Esophagus squamous epithelium (tissue), 5 donors: ENCODE measurements around the gene CNPPD1. TPM values are rescaled to one million over a fixed set of nuclear protein-coding genes. Genes with fewer than 3 reads are reported as not detected.
A peak's percentile ranks its signal among the peaks of the same experiment; 100 is the strongest.

ENCODE experiments used
- DNase-seq: peaks from one replicate; lab custom pipeline; 2025; lab: John Stamatoyannopoulos, UW
- H3K27ac ChIP-seq, 4 donors: fragments of 200-600 bp; sonication (generic); one replicate each; pipeline ENCODE4 v1.5.1; 2016 to 2019; ENCODE audit warnings: mild to moderate bottlenecking in 1 of 4
- H3K27me3 ChIP-seq, 4 donors: fragments of 200-600 bp; sonication (generic); 1 replicate in 3 of 4; 2 replicates in 1 of 4; pipeline versions ENCODE4 v1.5.1 to v1.6.0; 2017 to 2021; ENCODE audit warnings: antibody characterized with exemption in 1 of 4
- H3K36me3 ChIP-seq, 3 donors: fragments of 200-600 bp; sonication (generic); one replicate each; pipeline ENCODE4 v1.5.1; 2016 to 2019
- H3K4me1 ChIP-seq, 3 donors: fragments of 200-600 bp; sonication (generic); one replicate each; pipeline ENCODE4 v1.5.1; 2017 to 2019
- H3K4me3 ChIP-seq, 4 donors: fragments of 200-600 bp; sonication (generic); 1 replicate in 3 of 4; 2 replicates in 1 of 4; pipeline ENCODE4 v1.5.1; 2016 to 2019; ENCODE audit warnings: mild to moderate bottlenecking in 2 of 4, moderate library complexity in 1 of 4
- H3K9me3 ChIP-seq, 3 donors: fragments of 200-600 bp; sonication (generic); one replicate each; pipeline ENCODE4 v1.5.1; 2016 to 2019
- POLR2A ChIP-seq, 4 donors: fragments of 450-650 bp; IDR thresholded peaks; one replicate each; pipeline ENCODE4 v1.6.1; 2017; ENCODE audit warnings: antibody characterized with exemption in 4 of 4, mild to moderate bottlenecking in 4 of 4, moderate library complexity in 3 of 4
- WGBS, 2 donors: methylation state at CpG; one replicate each; pipeline ENCODE4 v1.1.5; 2018; 5-methylcytosine and 5-hydroxymethylcytosine counted together
- intact Hi-C: fragments of 100-400 bp; cut with DNase I; formaldehyde crosslinking; loops from one replicate; pipeline ENCODE4 v1.15.0; 2022
- total RNA-seq, 4 donors: library from RNA; depleted of rRNA; stranded (reverse); fragments of >200 nt; gene quantifications; one replicate each; pipeline ENCODE4 v1.1.0, GENCODE V29; 2016
- TF ChIP-seq, protein P1 (sequence below), 6 experiments: fragments of 450-650 bp in 4 of 6; fragments of 200-600 bp in 2 of 6; sonication (generic) in 2 of 6; IDR thresholded peaks; one replicate each; pipeline ENCODE4 v1.5.1; 2016 to 2019; ENCODE audit warnings: antibody characterized with exemption in 6 of 6, mild to moderate bottlenecking in 4 of 6, moderate library complexity in 4 of 6
- donor health status: DM: yes; HTN: yes; CAD: no.

Gene CNPPD1
- total RNA-seq, 4 donors from 2014 or later: 35.3 to 49.8 (median 42.0) TPM

DNA sequence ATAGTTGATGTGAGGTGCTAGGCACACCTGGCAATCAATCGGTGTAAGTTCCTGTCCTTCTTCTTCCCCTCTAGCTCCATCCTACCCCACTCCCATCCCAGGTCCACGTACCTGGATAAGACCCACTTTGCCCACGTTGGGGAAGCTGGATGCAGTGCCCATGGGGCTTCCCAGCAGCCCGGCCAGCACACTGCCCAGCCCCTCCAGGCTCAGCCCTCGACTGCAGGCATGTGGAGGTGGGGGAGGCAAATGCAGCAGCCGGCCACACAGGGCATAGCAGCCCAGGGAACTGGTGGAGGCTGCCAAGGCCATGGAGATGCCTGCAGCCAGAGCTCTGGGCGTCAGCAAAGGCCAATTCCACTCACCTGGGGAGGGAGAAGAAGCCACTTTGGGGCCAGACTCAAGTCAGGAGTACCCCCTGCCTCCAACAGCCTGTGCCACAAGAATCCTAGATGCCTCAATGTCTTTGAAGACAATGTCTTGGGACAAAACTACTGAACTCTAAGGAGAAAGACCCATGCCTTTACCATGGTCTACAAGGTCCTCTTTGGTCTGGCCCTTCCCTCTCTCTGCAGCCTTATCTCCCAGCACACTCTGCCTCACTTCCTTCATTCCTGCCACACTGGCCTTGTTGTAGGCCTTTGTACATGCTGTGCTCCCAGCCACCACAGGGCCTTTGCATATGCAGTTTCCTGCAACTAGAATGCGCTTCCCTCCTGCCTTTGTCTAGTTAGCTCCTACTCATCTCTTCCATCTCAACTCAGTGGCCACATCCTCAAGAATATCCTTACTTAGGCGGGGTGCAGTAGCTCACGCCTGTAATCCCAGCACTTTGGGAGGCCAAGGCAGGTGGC lies 11.4 kb downstream of the CNPPD1 start:
- no peak for DNase-seq
- TF ChIP-seq POLR2A (IDR thresholded peaks at IDR 0.05): no peak
- TF ChIP-seq, protein P1, sequence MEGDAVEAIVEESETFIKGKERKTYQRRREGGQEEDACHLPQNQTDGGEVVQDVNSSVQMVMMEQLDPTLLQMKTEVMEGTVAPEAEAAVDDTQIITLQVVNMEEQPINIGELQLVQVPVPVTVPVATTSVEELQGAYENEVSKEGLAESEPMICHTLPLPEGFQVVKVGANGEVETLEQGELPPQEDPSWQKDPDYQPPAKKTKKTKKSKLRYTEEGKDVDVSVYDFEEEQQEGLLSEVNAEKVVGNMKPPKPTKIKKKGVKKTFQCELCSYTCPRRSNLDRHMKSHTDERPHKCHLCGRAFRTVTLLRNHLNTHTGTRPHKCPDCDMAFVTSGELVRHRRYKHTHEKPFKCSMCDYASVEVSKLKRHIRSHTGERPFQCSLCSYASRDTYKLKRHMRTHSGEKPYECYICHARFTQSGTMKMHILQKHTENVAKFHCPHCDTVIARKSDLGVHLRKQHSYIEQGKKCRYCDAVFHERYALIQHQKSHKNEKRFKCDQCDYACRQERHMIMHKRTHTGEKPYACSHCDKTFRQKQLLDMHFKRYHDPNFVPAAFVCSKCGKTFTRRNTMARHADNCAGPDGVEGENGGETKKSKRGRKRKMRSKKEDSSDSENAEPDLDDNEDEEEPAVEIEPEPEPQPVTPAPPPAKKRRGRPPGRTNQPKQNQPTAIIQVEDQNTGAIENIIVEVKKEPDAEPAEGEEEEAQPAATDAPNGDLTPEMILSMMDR (IDR thresholded peaks at IDR 0.05): no peak

DNA sequence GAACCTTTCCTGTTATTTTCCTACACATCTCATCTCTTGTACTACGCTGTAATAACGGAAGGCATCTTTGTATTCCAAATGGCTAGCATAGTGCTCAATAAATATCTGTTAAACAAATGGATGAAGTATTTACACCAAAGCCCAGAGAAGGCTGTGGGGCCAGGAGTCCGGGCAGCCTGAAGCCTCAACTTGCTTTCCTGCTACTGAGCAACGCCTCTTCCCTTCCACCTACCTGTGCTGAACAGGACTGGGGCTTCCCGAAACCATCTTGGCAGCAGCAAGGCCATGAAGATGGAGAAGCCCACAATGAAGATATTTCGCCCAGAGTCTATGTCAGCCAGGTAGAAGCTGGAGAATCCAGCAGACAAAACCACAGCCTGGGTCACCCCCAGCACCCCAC lies 13.6 kb downstream of the CNPPD1 start:
- no peaks in the 10 kb centered on the region for H3K9me3 ChIP-seq
- H3K27me3 ChIP-seq: no peaks in the 10 kb centered on the region
- intact Hi-C loops: loop anchor here (5.0 to 10.0 kb wide), 2 partner anchors 52 to 134 kb away; partner anchors contain the start of gene ABCB6
- no peak for DNase-seq
- no peak overlapping the region for H3K4me3 ChIP-seq
- peaks cover 4 to 17% (median 5%) of the 10 kb centered on the region in 3 donors for H3K4me1 ChIP-seq
- H3K36me3 ChIP-seq: peaks cover 0 to under 1% (median 0%) of the 10 kb centered on the region in 3 donors
- 89 to 93% methylated on average over 5 to 6 of the region's 6 CpGs for WGBS, 2 donors
- no peak overlapping the region for H3K27ac ChIP-seq
- no peak for TF ChIP-seq POLR2A (IDR thresholded peaks at IDR 0.05)
- TF ChIP-seq, protein P1 (IDR thresholded peaks at IDR 0.05): no peak

More for the DNA sequence above, 11.4 kb downstream of the CNPPD1 start:
- 57 to 81% methylated on average over 1 to 7 of the region's 10 CpGs for WGBS, 2 donors
- intact Hi-C loops: loop anchor here (10.0 kb wide), 1 partner anchor 50 kb away; the partner anchor contains the start of gene ABCB6
- peaks cover 0 to 8% (median 0%) of the 10 kb centered on the region in 3 donors for H3K4me1 ChIP-seq
- no peaks in the 10 kb centered on the region for H3K9me3 ChIP-seq
- no peaks in the 10 kb centered on the region for H3K36me3 ChIP-seq
- no peak overlapping the region for H3K4me3 ChIP-seq
- no peak overlapping the region for H3K27ac ChIP-seq
- H3K27me3 ChIP-seq: no peaks in the 10 kb centered on the region

- DNase-seq: no peak
- peaks cover 4 to 17% (median 5%) of the 10 kb centered on the region in 3 donors for H3K4me1 ChIP-seq
- 65 to 69% methylated on average over 4 of the region's 4 CpGs for WGBS, 2 donors
- H3K4me3 ChIP-seq: peak overlapping the region; percentile 59 to 88 (median 84)
- no peaks in the 10 kb centered on the region for H3K9me3 ChIP-seq
- H3K36me3 ChIP-seq: peaks cover 0 to 21% (median 0%) of the 10 kb centered on the region in 3 donors
- H3K27ac ChIP-seq: peak overlapping the region; percentile 87 to 98 (median 97)
- H3K27me3 ChIP-seq: no peaks in the 10 kb centered on the region
- TF ChIP-seq POLR2A (IDR thresholded peaks at IDR 0.05): no peak
- TF ChIP-seq, protein P1 (IDR thresholded peaks at IDR 0.05): no peak
- intact Hi-C loops: loop anchor here (5.0 to 10.0 kb wide), 2 partner anchors 54 to 136 kb away; partner anchors contain the start of gene ABCB6
Measured at GRCh38 chr2:219161097-219161496, 15.6 kb downstream of the CNPPD1 start.

DNA sequence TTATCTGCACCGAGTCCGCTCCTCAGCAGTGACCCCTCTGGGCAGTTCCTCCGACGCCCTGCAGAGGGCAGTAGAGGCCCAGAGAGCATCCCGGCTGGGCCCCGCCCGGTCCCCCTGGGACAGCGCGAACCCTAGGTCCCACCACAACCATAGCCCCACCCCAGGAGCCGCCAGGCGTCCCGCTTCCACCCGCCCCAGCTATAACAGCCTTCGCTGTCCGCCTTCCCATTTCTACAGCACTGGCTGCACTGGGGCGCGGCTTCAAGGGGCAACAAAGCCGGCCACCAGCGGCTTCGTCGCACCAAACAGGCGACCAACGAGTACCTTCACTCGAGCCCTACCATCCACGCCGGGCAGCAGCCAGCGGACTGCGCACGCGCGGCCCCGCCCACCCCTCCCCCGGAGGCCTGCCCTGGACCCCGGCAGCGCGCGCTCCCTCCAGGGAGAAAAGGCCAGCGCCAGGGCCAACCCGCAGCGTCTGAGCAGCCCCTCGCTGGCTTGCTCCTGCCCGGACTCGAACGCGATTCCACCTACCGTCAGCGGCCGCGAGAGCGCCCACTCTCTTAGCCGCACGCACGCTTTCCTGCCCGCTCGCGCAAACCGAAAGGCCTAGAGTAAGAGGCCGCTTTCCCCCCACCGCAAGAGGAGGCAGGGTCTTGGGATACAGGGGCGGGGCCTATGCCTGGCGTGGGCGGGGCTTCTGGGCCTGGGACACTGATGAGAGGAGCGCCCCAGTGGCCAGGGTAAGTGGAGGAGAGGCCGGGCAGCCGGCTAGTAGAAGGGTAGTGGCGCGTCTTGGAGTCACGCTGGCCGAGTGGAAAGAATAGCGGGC lies 16.3 kb downstream of the CNPPD1 start, which contains the start of gene NHEJ1:
TSS of gene NHEJ1 (minus strand) at position 630 of the 832 bp plus-strand sequence. CDS start 2,453 bp downstream, outside the sequence.
- peak in 1 of 4 donors; percentile 64 for TF ChIP-seq POLR2A (IDR thresholded peaks at IDR 0.05)
- TF ChIP-seq, protein P1 (IDR thresholded peaks at IDR 0.05): peak; percentile 98 to 99 (median 98)
- Histone ChIP-seq H3K9me3 (no peaks in the 10 kb centered on the region), H3K36me3 (peaks cover 0 to 28% (median 0%) of the 10 kb centered on the region in 3 donors), H3K4me1 (peaks cover 4 to 17% (median 5%) of the 10 kb centered on the region in 3 donors), H3K4me3 (peak within 1 kb of the TSS; percentile 59 to 88 (median 84)), H3K27ac (peak within 1 kb of the TSS; percentile 87 to 98 (median 97)), H3K27me3 (no peaks in the 10 kb centered on the region)
- peak; percentile 77 for DNase-seq
- intact Hi-C loops: loop anchor here (5.0 to 10.0 kb wide), 2 partner anchors 54 to 137 kb away; partner anchors contain the start of gene ABCB6
- 0% methylated on average over 6 to 10 of the region's 70 CpGs for WGBS, 2 donors
